Natural killer cell (primary cell): ENCODE measurements around the gene SPTB. TPM values are rescaled to one million over a fixed set of nuclear protein-coding genes. Genes with fewer than 3 reads are reported as not detected.

Experiments
- ATAC-seq, 3 donors: fragments of 150-1000 bp in 2 of 3; fragments of 200-7000 bp in 1 of 3; cut with Tn5 transposase; 1 replicate in 1 of 3; 2 replicates in 2 of 3; pipeline ENCODE4 v1.10.0; 2021; ENCODE audit warnings: mild to moderate bottlenecking in 2 of 3, moderate library complexity in 2 of 3
- DNase-seq, 2 donors: peaks; one replicate each; pipeline versions ENCODE4 v3.0.0 to v3.0.0-alpha.2; 2013 to 2021; ENCODE audit warnings: mixed read lengths in 1 of 2
- H3K27ac ChIP-seq: one replicate; pipeline ENCODE4 v1.5.1; 2013; ENCODE audit warnings: mild to moderate bottlenecking, low read length
- H3K27me3 ChIP-seq: one replicate; pipeline ENCODE4 v1.6.1; 2013; ENCODE audit warnings: low read length; ENCODE audit not compliant: control insufficient read depth, insufficient read depth
- H3K36me3 ChIP-seq: one replicate; pipeline ENCODE4 v1.6.1; 2013; ENCODE audit warnings: low read length; ENCODE audit not compliant: control insufficient read depth, insufficient read depth
- H3K4me1 ChIP-seq: one replicate; pipeline ENCODE4 v1.6.1; 2013; ENCODE audit warnings: low read length; ENCODE audit not compliant: control insufficient read depth, insufficient read depth
- H3K4me3 ChIP-seq: one replicate; pipeline ENCODE4 v1.5.1; 2013; ENCODE audit warnings: low read length
- H3K9me3 ChIP-seq: one replicate; pipeline ENCODE4 v1.6.1; 2013; ENCODE audit warnings: low read length; ENCODE audit not compliant: control insufficient read depth, insufficient read depth
- H3K27ac Mint-ChIP-seq, 2 donors: one replicate each; pipeline ENCODE4 v1.8.0; 2022; ENCODE audit warnings: mild to moderate bottlenecking in 2 of 2, mixed read lengths in 2 of 2, moderate library complexity in 1 of 2
- H3K27me3 Mint-ChIP-seq, 2 donors: one replicate each; pipeline ENCODE4 v1.8.0; 2022; ENCODE audit warnings: low read depth in 2 of 2, mixed read lengths in 2 of 2
- H3K36me3 Mint-ChIP-seq: one replicate; pipeline ENCODE4 v1.8.0; 2022; ENCODE audit warnings: mixed read lengths
- H3K4me1 Mint-ChIP-seq, 2 donors: one replicate each; pipeline ENCODE4 v1.8.0; 2022; ENCODE audit warnings: mixed read lengths in 2 of 2
- H3K4me3 Mint-ChIP-seq: one replicate; pipeline ENCODE4 v1.8.0; 2022; ENCODE audit warnings: mild to moderate bottlenecking, moderate library complexity, mixed read lengths
- H3K9me3 Mint-ChIP-seq, 2 donors: one replicate each; pipeline ENCODE4 v1.8.0; 2022; ENCODE audit warnings: mixed read lengths in 2 of 2
- CTCF ChIP-seq: fragments of 200-600 bp; IDR thresholded peaks from one replicate; pipeline ENCODE4 v1.8.0; 2022; ENCODE audit warnings: antibody characterized with exemption
- WGBS: methylation state at CpG from one replicate; pipeline ENCODE4 v1.1.7; 2013; ENCODE audit warnings: missing lambda C conversion rate; ENCODE audit not compliant: insufficient coverage; 5-methylcytosine and 5-hydroxymethylcytosine counted together
- intact Hi-C: fragments of 100-400 bp; cut with micrococcal nuclease; formaldehyde crosslinking; loops from one replicate; pipeline ENCODE4 v1.14.2; 2022
- total RNA-seq, 4 donors: library from RNA; stranded (reverse); fragments of 120-200 nt in 1 of 4; gene quantifications; one replicate each; pipeline versions ENCODE4 v1.2.3 to v1.2.4, GENCODE V29; 2013 to 2022

The SPTB gene
- total RNA-seq, 3 donors from 2014 or later (not counting 1 experiment from before 2014, with no cell fraction given) = 0.07 to 0.59 (median 0.13) TPM

DNA sequence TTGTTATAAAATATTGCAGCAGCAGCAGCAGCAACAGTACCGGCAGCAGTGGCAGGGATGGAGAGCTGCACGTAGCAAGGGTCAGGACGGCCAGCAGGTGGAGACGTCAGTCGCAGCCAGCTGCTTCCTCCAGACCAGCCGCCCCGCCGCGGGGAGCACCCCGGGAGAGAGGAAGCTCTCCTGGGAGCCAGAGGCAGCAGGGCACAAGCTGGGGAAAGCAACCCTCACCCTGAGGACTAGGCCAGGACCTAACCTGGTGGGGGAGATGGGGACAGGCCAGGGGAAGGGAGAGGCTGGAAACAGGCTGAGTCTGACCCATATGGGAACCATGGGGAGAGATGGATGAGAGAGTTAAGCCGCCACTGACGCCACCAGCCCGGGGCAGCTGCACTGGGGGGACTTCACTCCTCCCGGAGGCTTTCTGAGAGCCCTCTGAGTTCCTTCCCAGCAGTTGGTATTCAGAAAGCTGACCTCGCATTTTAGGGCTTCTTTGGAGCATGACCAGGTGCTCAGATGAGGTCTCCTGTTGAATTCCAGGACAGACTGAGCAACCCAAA is 56.3 kb downstream of the SPTB start:
- Mint-ChIP-seq H3K4me3 (no peak overlapping the region), H3K36me3 (no peaks in the 10 kb centered on the region), H3K27me3 (peaks cover 26 to 35% of the 10 kb centered on the region in 2 donors), H3K9me3 (no peaks in the 10 kb centered on the region), H3K4me1 (peaks cover 6 to 7% of the 10 kb centered on the region in 2 donors), H3K27ac (peak overlapping the region in 1 of 2 donors; percentile 27)
- 11% methylated on average over 15 of the region's 15 CpGs for WGBS
- DNase-seq (peak; percentile 60 to 81), ATAC-seq (peak; percentile 84 to 96 (median 95))
- H3K4me1 ChIP-seq = peaks cover 7% of the 10 kb centered on the region
- H3K4me3 ChIP-seq = no peak overlapping the region
- no peaks in the 10 kb centered on the region for H3K36me3 ChIP-seq
- H3K27ac ChIP-seq = no peak overlapping the region
- peak; percentile 71 for TF ChIP-seq CTCF
- H3K27me3 ChIP-seq = peaks cover 3% of the 10 kb centered on the region
- intact Hi-C loops = loop anchor here (1.0 to 5.0 kb wide), 2 partner anchors 69 to 160 kb away; no protein-coding TSS in a partner anchor
- H3K9me3 ChIP-seq = no peaks in the 10 kb centered on the region

DNA sequence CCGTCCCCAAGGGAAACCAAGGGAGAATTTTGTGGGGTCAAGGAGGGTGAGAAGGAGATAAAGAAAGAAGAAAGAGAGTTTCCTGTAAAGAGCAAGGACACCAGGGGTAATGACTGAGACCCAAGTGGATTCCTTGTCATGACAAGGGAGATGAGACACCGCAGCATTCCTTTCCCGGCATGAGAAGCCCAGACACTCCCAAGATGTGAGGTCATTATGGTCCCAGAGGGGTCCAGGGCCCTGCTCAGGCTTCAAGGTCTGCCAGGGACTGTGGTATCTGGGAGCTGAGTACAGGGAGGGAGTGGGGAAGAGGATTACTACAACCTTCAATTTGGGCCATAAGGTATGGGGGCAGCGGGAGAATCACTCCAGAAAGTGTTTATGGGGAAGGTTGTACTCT is 58.1 kb downstream of the SPTB start:
- no peak for TF ChIP-seq CTCF
- Mint-ChIP-seq H3K27me3 (peaks cover 22 to 35% of the 10 kb centered on the region in 2 donors), H3K4me1 (peaks cover 6 to 7% of the 10 kb centered on the region in 2 donors), H3K36me3 (no peaks in the 10 kb centered on the region), H3K4me3 (no peak overlapping the region), H3K27ac (no peak overlapping the region), H3K9me3 (no peaks in the 10 kb centered on the region)
- DNase-seq = no peak
- no peaks in the 10 kb centered on the region for H3K36me3 ChIP-seq
- no peak overlapping the region for H3K4me3 ChIP-seq
- ATAC-seq = no peak
- intact Hi-C loops = loop anchor here (5.0 kb wide), 1 partner anchor 71 kb away; no protein-coding TSS in a partner anchor
- H3K9me3 ChIP-seq = no peaks in the 10 kb centered on the region
- peaks cover 7% of the 10 kb centered on the region for H3K4me1 ChIP-seq
- H3K27me3 ChIP-seq = peaks cover 3% of the 10 kb centered on the region
- over 99% methylated on average over 4 of the region's 4 CpGs for WGBS
- no peak overlapping the region for H3K27ac ChIP-seq

DNA sequence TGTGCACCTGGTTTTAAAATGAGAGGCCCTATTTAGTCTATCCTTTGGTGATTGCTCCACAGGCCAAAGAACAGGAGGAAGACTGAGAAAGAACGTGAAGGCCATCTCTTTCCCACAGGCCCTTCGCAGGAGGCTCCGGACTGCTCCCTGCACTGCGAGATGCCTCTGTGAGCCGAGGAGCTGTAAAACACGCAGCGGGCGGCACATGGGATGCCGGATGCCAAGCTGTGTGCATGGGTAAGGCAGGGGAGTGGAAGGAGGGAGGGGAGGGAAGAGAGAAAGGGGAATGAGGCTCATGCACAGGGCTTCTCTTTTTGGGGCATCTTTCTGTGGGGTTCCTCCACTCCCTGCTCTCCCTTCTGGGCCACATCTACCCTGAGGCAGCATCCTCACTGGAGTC is 61.6 kb downstream of the SPTB start:
- Mint-ChIP-seq H3K4me3 (no peak overlapping the region), H3K36me3 (no peaks in the 10 kb centered on the region), H3K9me3 (no peaks in the 10 kb centered on the region), H3K27me3 (peaks cover 19 to 31% of the 10 kb centered on the region in 2 donors), H3K27ac (no peak overlapping the region), H3K4me1 (peaks cover 3% of the 10 kb centered on the region in 2 donors)
- no peaks in the 10 kb centered on the region for H3K9me3 ChIP-seq
- H3K27ac ChIP-seq = no peak overlapping the region
- no peaks in the 10 kb centered on the region for H3K36me3 ChIP-seq
- DNase-seq = no peak
- ATAC-seq = no peak
- peaks cover 2% of the 10 kb centered on the region for H3K4me1 ChIP-seq
- H3K4me3 ChIP-seq = no peak overlapping the region
- no peaks in the 10 kb centered on the region for H3K27me3 ChIP-seq
- WGBS = 94% methylated on average over 9 of the region's 9 CpGs
- no peak for TF ChIP-seq CTCF
- intact Hi-C loops = no loop called here

DNA sequence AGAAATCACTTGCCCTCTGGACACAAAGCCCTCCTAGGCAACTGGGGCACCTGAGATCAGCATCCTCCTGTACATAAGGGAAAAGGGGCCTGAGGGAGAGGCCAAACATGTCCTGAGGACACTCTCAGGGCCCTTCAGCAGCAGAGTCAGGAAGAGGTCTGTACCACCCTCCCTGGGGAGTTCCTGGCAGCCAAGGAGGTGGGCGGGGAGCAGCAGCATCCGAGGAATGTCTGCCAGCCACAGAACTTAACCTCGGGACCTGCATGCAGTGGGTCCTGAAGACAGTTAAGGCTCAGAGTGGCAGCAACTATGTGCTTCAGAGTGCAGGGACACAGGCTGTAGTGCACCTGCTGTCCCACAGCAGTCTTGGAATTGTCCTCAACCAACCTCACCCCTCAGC is 62.1 kb downstream of the SPTB start:
- Histone ChIP-seq H3K36me3 (no peaks in the 10 kb centered on the region), H3K27me3 (no peaks in the 10 kb centered on the region), H3K9me3 (no peaks in the 10 kb centered on the region), H3K4me3 (no peak overlapping the region), H3K27ac (no peak overlapping the region), H3K4me1 (no peaks in the 10 kb centered on the region)
- no peaks in the 10 kb centered on the region for H3K9me3 Mint-ChIP-seq
- ATAC-seq (no peak), DNase-seq (no peak)
- H3K4me3 Mint-ChIP-seq = no peak overlapping the region
- peaks cover 17 to 31% of the 10 kb centered on the region in 2 donors for H3K27me3 Mint-ChIP-seq
- intact Hi-C loops = no loop called here
- H3K36me3 Mint-ChIP-seq = no peaks in the 10 kb centered on the region
- 79% methylated on average over 3 of the region's 3 CpGs for WGBS
- no peak overlapping the region for H3K27ac Mint-ChIP-seq
- H3K4me1 Mint-ChIP-seq = no peaks in the 10 kb centered on the region
- no peak for TF ChIP-seq CTCF
